Measurements from ENCODE around the gene SH3RF3. TPM values are rescaled to one million over a fixed set of nuclear protein-coding genes. Genes with fewer than 3 reads are reported as not detected.

The SH3RF3 gene
- total RNA-seq, 2 donors from 2014 or later = 1.4 to 17.0 TPM

GRCh38 chr2:109214651-109215371 is 85.8 kb downstream of the SH3RF3 start:
- intact Hi-C loops (cut with DNase I) = no loop called here
- Histone ChIP-seq H3K27ac (no peak overlapping the region), H3K4me3 (no peak overlapping the region), H3K4me1 (replicated peaks) (peaks cover 3% of the 10 kb centered on the region), H3K27me3 (replicated peaks; ENCODE audit: insufficient read depth) (no peaks in the 10 kb centered on the region), H3K36me3 (no peaks in the 10 kb centered on the region), H3K9me3 (no peaks in the 10 kb centered on the region)
- WGBS = 74% methylated on average over 11 of the region's 11 CpGs
- no peak for TF ChIP-seq POLR2A (IDR thresholded peaks at IDR 0.05)
- TF ChIP-seq POLR2AphosphoS5 (IDR thresholded peaks at IDR 0.05) = no peak
- TF ChIP-seq CTCF (IDR thresholded peaks at IDR 0.05) = no peak
- DNase-seq (ENCODE audit: low spot score) = no peak

- 97% methylated on average over 11 of the region's 11 CpGs for WGBS
- no peaks in the 10 kb centered on the region for H3K36me3 ChIP-seq
- H3K4me3 ChIP-seq = no peak overlapping the region
- no peaks in the 10 kb centered on the region for H3K27me3 ChIP-seq (replicated peaks; ENCODE audit: insufficient read depth)
- TF ChIP-seq POLR2AphosphoS5 (IDR thresholded peaks at IDR 0.05) (no peak), POLR2A (IDR thresholded peaks at IDR 0.05) (no peak), CTCF (IDR thresholded peaks at IDR 0.05) (no peak)
- DNase-seq (ENCODE audit: low spot score) = no peak
- H3K9me3 ChIP-seq = no peaks in the 10 kb centered on the region
- intact Hi-C loops (cut with DNase I) = no loop called here
- H3K27ac ChIP-seq = no peak overlapping the region
- peaks cover 3% of the 10 kb centered on the region for H3K4me1 ChIP-seq (replicated peaks)
Measured at GRCh38 chr2:109215866-109216265, 86.9 kb downstream of the SH3RF3 start.

GRCh38 chr2:109216332-109216731 is 87.3 kb downstream of the SH3RF3 start:
- intact Hi-C loops (cut with DNase I) = no loop called here

GRCh38 chr2:109217362-109218086 is 88.5 kb downstream of the SH3RF3 start:
- peaks cover 3% of the 10 kb centered on the region for H3K4me1 ChIP-seq (replicated peaks)
- 67% methylated on average over 12 of the region's 12 CpGs for WGBS
- intact Hi-C loops (cut with DNase I) = no loop called here
- H3K4me3 ChIP-seq = no peak overlapping the region
- DNase-seq (ENCODE audit: low spot score) = no peak
- no peaks in the 10 kb centered on the region for H3K36me3 ChIP-seq
- TF ChIP-seq POLR2AphosphoS5 (IDR thresholded peaks at IDR 0.05) (no peak), CTCF (IDR thresholded peaks at IDR 0.05) (no peak), POLR2A (IDR thresholded peaks at IDR 0.05) (no peak)
- H3K27ac ChIP-seq = no peak overlapping the region
- no peaks in the 10 kb centered on the region for H3K9me3 ChIP-seq
- H3K27me3 ChIP-seq (replicated peaks; ENCODE audit: insufficient read depth) = no peaks in the 10 kb centered on the region

More at GRCh38 chr2:109216332-109216731, 87.3 kb downstream of the SH3RF3 start:
- Histone ChIP-seq H3K4me3 (no peak overlapping the region), H3K9me3 (no peaks in the 10 kb centered on the region), H3K27ac (no peak overlapping the region), H3K27me3 (replicated peaks; ENCODE audit: insufficient read depth) (no peaks in the 10 kb centered on the region), H3K4me1 (replicated peaks) (peaks cover 3% of the 10 kb centered on the region), H3K36me3 (no peaks in the 10 kb centered on the region)
- TF ChIP-seq CTCF (IDR thresholded peaks at IDR 0.05) = no peak
- no peak for TF ChIP-seq POLR2AphosphoS5 (IDR thresholded peaks at IDR 0.05)
- TF ChIP-seq POLR2A (IDR thresholded peaks at IDR 0.05) = no peak
- WGBS = 90% methylated on average over 6 of the region's 6 CpGs
- no peak for DNase-seq (ENCODE audit: low spot score)
